Measurements from ENCODE around the gene CCN5. TPM values are rescaled to one million over a fixed set of nuclear protein-coding genes. Genes with fewer than 3 reads are reported as not detected.

The CCN5 gene
- total RNA-seq, 1 donor from 2014 or later: not detected

GRCh38 chr20:44770484-44771171 lies 55.5 kb downstream of the CCN5 start:
- Mint-ChIP-seq H3K9me3 (ENCODE audit: unreplicated experiment) (peaks cover 5% of the 10 kb centered on the region), H3K27ac (ENCODE audit: unreplicated experiment) (no peak overlapping the region), H3K4me3 (ENCODE audit: unreplicated experiment) (no peak overlapping the region), H3K36me3 (ENCODE audit: unreplicated experiment) (no peaks in the 10 kb centered on the region), H3K4me1 (ENCODE audit: low read depth, unreplicated experiment) (peaks cover 3% of the 10 kb centered on the region), H3K27me3 (ENCODE audit: unreplicated experiment) (peaks cover 6% of the 10 kb centered on the region)
- DNase-seq: no peak
- TF ChIP-seq, protein P1, sequence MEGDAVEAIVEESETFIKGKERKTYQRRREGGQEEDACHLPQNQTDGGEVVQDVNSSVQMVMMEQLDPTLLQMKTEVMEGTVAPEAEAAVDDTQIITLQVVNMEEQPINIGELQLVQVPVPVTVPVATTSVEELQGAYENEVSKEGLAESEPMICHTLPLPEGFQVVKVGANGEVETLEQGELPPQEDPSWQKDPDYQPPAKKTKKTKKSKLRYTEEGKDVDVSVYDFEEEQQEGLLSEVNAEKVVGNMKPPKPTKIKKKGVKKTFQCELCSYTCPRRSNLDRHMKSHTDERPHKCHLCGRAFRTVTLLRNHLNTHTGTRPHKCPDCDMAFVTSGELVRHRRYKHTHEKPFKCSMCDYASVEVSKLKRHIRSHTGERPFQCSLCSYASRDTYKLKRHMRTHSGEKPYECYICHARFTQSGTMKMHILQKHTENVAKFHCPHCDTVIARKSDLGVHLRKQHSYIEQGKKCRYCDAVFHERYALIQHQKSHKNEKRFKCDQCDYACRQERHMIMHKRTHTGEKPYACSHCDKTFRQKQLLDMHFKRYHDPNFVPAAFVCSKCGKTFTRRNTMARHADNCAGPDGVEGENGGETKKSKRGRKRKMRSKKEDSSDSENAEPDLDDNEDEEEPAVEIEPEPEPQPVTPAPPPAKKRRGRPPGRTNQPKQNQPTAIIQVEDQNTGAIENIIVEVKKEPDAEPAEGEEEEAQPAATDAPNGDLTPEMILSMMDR (IDR thresholded peaks at IDR 0.05; ENCODE audit: partially characterized antibody, unreplicated experiment): no peak

DNA sequence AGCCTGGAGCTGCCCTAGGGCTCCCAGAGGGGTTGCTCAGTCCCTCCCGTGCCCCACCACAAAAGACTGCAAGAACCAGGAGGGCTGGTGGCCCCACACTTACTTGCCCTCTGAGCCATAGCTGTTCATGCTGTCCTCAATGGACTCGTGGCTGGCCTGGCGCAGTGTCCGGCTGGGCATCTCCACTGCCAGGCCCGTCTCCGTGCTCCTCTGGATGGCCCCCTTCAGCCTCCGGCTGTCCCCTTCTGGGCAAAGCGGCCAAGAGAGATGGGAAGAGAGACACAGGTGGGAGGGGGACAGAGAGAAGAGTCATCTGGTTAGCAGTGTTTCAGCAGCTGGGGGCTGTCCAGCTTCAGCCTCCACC lies 56.0 kb downstream of the CCN5 start:
- peaks cover 5% of the 10 kb centered on the region for H3K27me3 Mint-ChIP-seq (ENCODE audit: unreplicated experiment)
- H3K36me3 Mint-ChIP-seq (ENCODE audit: unreplicated experiment): no peaks in the 10 kb centered on the region
- H3K9me3 Mint-ChIP-seq (ENCODE audit: unreplicated experiment): peaks cover 5% of the 10 kb centered on the region
- H3K27ac Mint-ChIP-seq (ENCODE audit: unreplicated experiment): no peak overlapping the region
- DNase-seq: no peak
- TF ChIP-seq, protein P1 (IDR thresholded peaks at IDR 0.05; ENCODE audit: partially characterized antibody, unreplicated experiment): no peak
- peaks cover 3% of the 10 kb centered on the region for H3K4me1 Mint-ChIP-seq (ENCODE audit: low read depth, unreplicated experiment)
- H3K4me3 Mint-ChIP-seq (ENCODE audit: unreplicated experiment): no peak overlapping the region

DNA sequence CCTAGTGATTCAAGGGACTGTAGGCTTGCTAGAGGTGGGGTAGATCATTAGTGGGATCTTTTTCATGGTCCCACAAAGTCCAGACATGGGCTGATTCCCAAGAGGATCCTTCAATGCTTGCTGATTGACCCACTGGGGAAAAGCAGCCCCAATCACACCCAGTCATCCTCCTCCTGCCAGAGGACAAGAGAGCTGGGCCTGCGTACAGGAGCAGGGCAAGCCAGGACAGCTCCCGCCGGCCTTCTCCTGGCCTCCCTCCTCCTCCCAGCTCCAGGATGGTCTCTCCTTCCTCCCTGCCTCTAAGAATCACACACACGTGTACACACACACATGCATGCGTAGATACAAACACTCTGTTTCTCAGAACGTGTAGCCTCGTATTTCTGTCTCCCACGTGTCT lies 57.5 kb downstream of the CCN5 start:
- H3K27ac Mint-ChIP-seq (ENCODE audit: unreplicated experiment): no peak overlapping the region
- peaks cover 5% of the 10 kb centered on the region for H3K9me3 Mint-ChIP-seq (ENCODE audit: unreplicated experiment)
- H3K4me1 Mint-ChIP-seq (ENCODE audit: low read depth, unreplicated experiment): peaks cover 3% of the 10 kb centered on the region
- no peak overlapping the region for H3K4me3 Mint-ChIP-seq (ENCODE audit: unreplicated experiment)
- H3K36me3 Mint-ChIP-seq (ENCODE audit: unreplicated experiment): no peaks in the 10 kb centered on the region
- TF ChIP-seq, protein P1 (IDR thresholded peaks at IDR 0.05; ENCODE audit: partially characterized antibody, unreplicated experiment): no peak
- peaks cover 2% of the 10 kb centered on the region for H3K27me3 Mint-ChIP-seq (ENCODE audit: unreplicated experiment)
- no peak for DNase-seq

- peaks cover 3% of the 10 kb centered on the region for H3K4me1 Mint-ChIP-seq (ENCODE audit: low read depth, unreplicated experiment)
- no peak overlapping the region for H3K27ac Mint-ChIP-seq (ENCODE audit: unreplicated experiment)
- no peak for DNase-seq
- H3K27me3 Mint-ChIP-seq (ENCODE audit: unreplicated experiment): peaks cover 2% of the 10 kb centered on the region
- peaks cover 5% of the 10 kb centered on the region for H3K9me3 Mint-ChIP-seq (ENCODE audit: unreplicated experiment)
- H3K4me3 Mint-ChIP-seq (ENCODE audit: unreplicated experiment): no peak overlapping the region
- TF ChIP-seq, protein P1 (IDR thresholded peaks at IDR 0.05; ENCODE audit: partially characterized antibody, unreplicated experiment): no peak
- no peaks in the 10 kb centered on the region for H3K36me3 Mint-ChIP-seq (ENCODE audit: unreplicated experiment)
Observed at GRCh38 chr20:44773070-44773829, 58.1 kb downstream of the CCN5 start.

GRCh38 chr20:44776980-44777379 lies 61.8 kb downstream of the CCN5 start:
- no peak for DNase-seq
- no peak overlapping the region for H3K4me3 Mint-ChIP-seq (ENCODE audit: unreplicated experiment)
- no peaks in the 10 kb centered on the region for H3K27me3 Mint-ChIP-seq (ENCODE audit: unreplicated experiment)
- no peaks in the 10 kb centered on the region for H3K9me3 Mint-ChIP-seq (ENCODE audit: unreplicated experiment)
- no peaks in the 10 kb centered on the region for H3K36me3 Mint-ChIP-seq (ENCODE audit: unreplicated experiment)
- TF ChIP-seq, protein P1 (IDR thresholded peaks at IDR 0.05; ENCODE audit: partially characterized antibody, unreplicated experiment): no peak
- H3K27ac Mint-ChIP-seq (ENCODE audit: unreplicated experiment): no peak overlapping the region
- H3K4me1 Mint-ChIP-seq (ENCODE audit: low read depth, unreplicated experiment): peaks cover 8% of the 10 kb centered on the region

Measured in glutamatergic neuron (in vitro differentiated cells).